ENCODE data around the gene CILP2. TPM values are rescaled to one million over a fixed set of nuclear protein-coding genes. Genes with fewer than 3 reads are reported as not detected.

CILP2 gene
- total and polyA plus RNA-seq, 2 of the 4 experiments (the other 2 are of a cell fraction), result 0.18 to 0.87 TPM

- CTCF ChIA-PET, result no interaction called here
- no peak overlapping the region for H2AFZ ChIP-seq (replicated peaks; ENCODE audit: low read length, poor library complexity)
- no peak for DNase-seq
These were observed 24.4 kb upstream of the CILP2 start for GRCh38 chr19:19513682-19514081.

More at GRCh38 chr19:19513682-19514081, 24.4 kb upstream of the CILP2 start:
- H3K9ac ChIP-seq (ENCODE audit: low read depth, low read length), result no peak overlapping the region
- peaks cover 10 to 38% of the 10 kb centered on the region in 2 experiments for H3K79me1 ChIP-seq (ENCODE audit: low read depth in 1 of 2, low read length in 2 of 2)
- no peak overlapping the region for H4K8ac ChIP-seq (ENCODE audit: low read depth in 2 of 2, low read length in 2 of 2)
- no peak for ATAC-seq (ENCODE audit: low read depth)
- H3K23ac ChIP-seq (ENCODE audit: low read depth, low read length), result no peak overlapping the region
- H3K4me1 ChIP-seq (ENCODE audit: control insufficient read depth, insufficient read depth, low read length), result peaks cover 5% of the 10 kb centered on the region; the same call in 1 of the 2 replicates
- H3K4ac ChIP-seq (ENCODE audit: low read depth, low read length), result no peak overlapping the region
- no peaks in the 10 kb centered on the region for H3K27me3 ChIP-seq (ENCODE audit: control insufficient read depth, insufficient read depth, low read length)
- H2BK120ac ChIP-seq (ENCODE audit: low read depth, low read length), result no peak overlapping the region
- H3K18ac ChIP-seq (ENCODE audit: low read depth, low read length), result no peak overlapping the region
- peaks cover 5% of the 10 kb centered on the region; the same call in 1 of the 2 replicates for H3K9me1 ChIP-seq (ENCODE audit: insufficient read depth, low read length)
- WGBS, 2 experiments (ENCODE audit: extremely low coverage in 2 of 2, insufficient read length in 1 of 2), result 96% methylated on average over 8 of the region's 17 CpGs; no CpG with 5 or more reads in 1 of the 2 experiments
- H2AK9ac ChIP-seq (replicated peaks; ENCODE audit: low read depth, low read length, poor library complexity), result no peak overlapping the region
- no peak overlapping the region for H3K14ac ChIP-seq (replicated peaks; ENCODE audit: low read depth, low read length)
- no peak overlapping the region for H4K91ac ChIP-seq (ENCODE audit: insufficient read depth, low read depth, low read length)
- H3K56ac ChIP-seq (ENCODE audit: extremely low read depth, insufficient read depth, low read length), result no peak overlapping the region
- POLR2A ChIA-PET (ENCODE audit: unreplicated experiment), result no interaction called here
- no peak overlapping the region for H2BK15ac ChIP-seq (ENCODE audit: low read depth, low read length)
- no peak overlapping the region for H3K4me2 ChIP-seq (ENCODE audit: low read depth, low read length)
- no peak overlapping the region for H4K5ac ChIP-seq (ENCODE audit: low read depth, low read length)
- H3K4me3 ChIP-seq (ENCODE audit: insufficient read depth, low read depth, low read length), result no peak overlapping the region
- H3K27ac ChIP-seq (ENCODE audit: insufficient read depth, low read length), result no peak overlapping the region
- TF ChIP-seq POLR2A (IDR thresholded peaks at IDR 0.05; ENCODE audit: low read depth, low read length) (no peak), USF2 (IDR thresholded peaks at IDR 0.05; ENCODE audit: low read depth, low read length) (no peak), MAZ (IDR thresholded peaks at IDR 0.05; ENCODE audit: borderline replicate concordance, low read depth, low read length) (no peak), RFX5 (IDR thresholded peaks at IDR 0.05; ENCODE audit: low read depth, low read length) (no peak), FOS (IDR thresholded peaks at IDR 0.05; ENCODE audit: low read depth, low read length) (no peak), BHLHE40 (IDR thresholded peaks at IDR 0.05; ENCODE audit: low read depth, low read length) (no peak), CHD1 (IDR thresholded peaks at IDR 0.05; ENCODE audit: low read depth, low read length) (no peak)
- in situ Hi-C loops (cut with MboI; ENCODE audit: low sequenced_read_pairs) (no loop called here), intact Hi-C loops (cut with micrococcal nuclease) (no loop called here), dilution Hi-C loops (cut with HindIII; ENCODE audit: low sequenced_read_pairs, unreplicated experiment) (no loop called here)
- no peak overlapping the region for H2BK20ac ChIP-seq (ENCODE audit: low read depth, low read length)
- no peak overlapping the region for H2AK5ac ChIP-seq (ENCODE audit: low read depth, low read length)
- BruUV-seq (replicated peaks), result no TSS peak
- H2BK5ac ChIP-seq (ENCODE audit: low read depth, low read length, poor library complexity, severe bottlenecking), result no peak overlapping the region
- no peaks in the 10 kb centered on the region for H4K20me1 ChIP-seq (ENCODE audit: insufficient read depth, low read length)
- H3K9me3 ChIP-seq (ENCODE audit: control insufficient read depth, insufficient read depth, low read length), result 0 out of 2 replicates have a peak, but pooled peaks cover 3% of the 10 kb centered on the region
- H3K36me3 ChIP-seq (ENCODE audit: control insufficient read depth, insufficient read depth, low read length), result no peaks in the 10 kb centered on the region

Data from IMR-90 (cell line).